PC-3 (cell line): ENCODE results near the gene CD82. TPM values are rescaled to one million over a fixed set of nuclear protein-coding genes. Genes with fewer than 3 reads are reported as not detected.

Source experiments
- ATAC-seq: fragments of 200-7000 bp; cut with Tn5 transposase; 2 replicates; pipeline ENCODE4 v1.9.1; 2020; ENCODE audit warnings: mild to moderate bottlenecking, moderate library complexity
- BruUV-seq: library from RNA; stranded (reverse); fragments of 400-500 nt; replicated peaks from 2 replicates; lab custom pipeline; 2021; lab: Mats Ljungman, UMichigan
- CTCF ChIA-PET: fragments of 300-600 bp; sonication (Branson Sonifier 250); formaldehyde crosslinking; loops from one replicate; lab custom pipeline; 2022; ENCODE audit warnings: antibody characterized with exemption; lab: Charles Lee
- POLR2A ChIA-PET: fragments of 300-600 bp; sonication (Branson Sonifier 250); formaldehyde crosslinking; loops from one replicate; lab custom pipeline; 2022; ENCODE audit warnings: antibody characterized with exemption; ENCODE audit not compliant: unreplicated experiment; lab: Charles Lee
- DNase-seq: peaks from one replicate; pipeline ENCODE4 v3.0.0-alpha.2; 2015
- H2AFZ ChIP-seq: fragments of 300-600 bp; sonication (generic); 2 replicates; pipeline ENCODE4 v1.6.0; 2016; ENCODE audit warnings: antibody characterized with exemption, low read length
- H3F3A ChIP-seq: fragments of 300-600 bp; sonication (generic); one replicate; pipeline ENCODE4 v1.6.0; 2017; ENCODE audit warnings: antibody characterized with exemption, low read length, control low read depth, mild to moderate bottlenecking; ENCODE audit not compliant: unreplicated experiment
- H3K27ac ChIP-seq: fragments of 300-600 bp; sonication (generic); 2 replicates; pipeline ENCODE4 v1.5.1; 2016; ENCODE audit warnings: mild to moderate bottlenecking, low read length
- H3K27me3 ChIP-seq: fragments of 300-600 bp; sonication (generic); 2 replicates; pipeline ENCODE4 v1.6.1; 2016; ENCODE audit warnings: low read length, mixed read lengths
- H3K36me3 ChIP-seq: fragments of 300-600 bp; sonication (generic); 2 replicates; pipeline ENCODE4 v1.6.1; 2016; ENCODE audit warnings: low read depth, mixed run types, low read length, mixed read lengths
- H3K4me1 ChIP-seq: fragments of 300-600 bp; sonication (generic); 2 replicates; pipeline ENCODE4 v1.5.1; 2016; ENCODE audit warnings: low read length; ENCODE audit not compliant: insufficient read depth
- H3K4me2 ChIP-seq: fragments of 300-600 bp; sonication (generic); 2 replicates; pipeline ENCODE4 v1.6.0; 2016; ENCODE audit warnings: low read length
- H3K4me3 ChIP-seq: fragments of 300-600 bp; sonication (generic); 2 replicates; pipeline ENCODE4 v1.5.1; 2016; ENCODE audit warnings: mild to moderate bottlenecking, low read length, mixed read lengths
- H3K79me2 ChIP-seq: fragments of 300-600 bp; sonication (generic); 2 replicates; pipeline ENCODE4 v1.6.1; 2017; ENCODE audit warnings: low read length, mixed read lengths
- H3K9ac ChIP-seq: fragments of 300-600 bp; sonication (generic); 2 replicates; pipeline ENCODE4 v1.6.0; 2016; ENCODE audit warnings: mild to moderate bottlenecking, low read length
- H3K9me2 ChIP-seq: fragments of 300-600 bp; sonication (generic); replicated peaks from 2 replicates; pipeline ENCODE4 v1.6.1; 2016; ENCODE audit warnings: mixed run types, low read length, mixed read lengths
- H3K9me3 ChIP-seq: fragments of 300-600 bp; sonication (generic); 2 replicates; pipeline ENCODE4 v1.6.1; 2016; ENCODE audit warnings: low read length, mixed read lengths
- H4K20me1 ChIP-seq: fragments of 300-600 bp; sonication (generic); 2 replicates; pipeline ENCODE4 v1.6.1; 2016; ENCODE audit warnings: low read length, mixed read lengths
- CTCF ChIP-seq: fragments of 300-600 bp; sonication (generic); conservative IDR thresholded peaks from 2 replicates; pipeline ENCODE4 v1.5.1; 2017; ENCODE audit warnings: antibody characterized with exemption, low read depth, mild to moderate bottlenecking, low read length
- EZH2 ChIP-seq: fragments of 300-600 bp; sonication (generic); IDR thresholded peaks from one replicate; pipeline ENCODE4 v1.6.1; 2017; ENCODE audit warnings: antibody characterized with exemption, mild to moderate bottlenecking, low read length; ENCODE audit not compliant: unreplicated experiment
- EZH2phosphoT487 ChIP-seq: fragments of 300-600 bp; sonication (generic); IDR thresholded peaks from 2 replicates; pipeline ENCODE4 v1.6.1; 2018; ENCODE audit warnings: mild to moderate bottlenecking, antibody characterized with exemption, low read length, borderline replicate concordance
- intact Hi-C: fragments of 100-400 bp; cut with micrococcal nuclease; formaldehyde crosslinking; loops from 2 replicates; pipeline ENCODE4 v1.9.0; 2023
- total RNA-seq: library from RNA; depleted of rRNA; stranded (reverse); fragments of >200 nt; gene quantifications from 2 replicates; pipeline ENCODE4 v1.2.3, GENCODE V29; 2014

Gene CD82
- total RNA-seq, 1 experiment from 2014 or later, result 5.0 TPM

- ChIA-PET POLR2A (no interaction called here), CTCF (no interaction called here)
- ATAC-seq, result no peak
- no TSS peak for BruUV-seq
- Histone ChIP-seq H2AFZ (no peak overlapping the region), H3K4me2 (no peak overlapping the region), H3K36me3 (no peaks in the 10 kb centered on the region), H3F3A (no peaks in the 10 kb centered on the region), H3K4me3 (no peak overlapping the region), H3K27me3 (peaks cover 22% of the 10 kb centered on the region; the same call in 1 of the 2 replicates), H3K4me1 (no peaks in the 10 kb centered on the region), H3K27ac (no peak overlapping the region), H3K9me2 (no peaks in the 10 kb centered on the region), H3K9me3 (no peaks in the 10 kb centered on the region), H4K20me1 (no peaks in the 10 kb centered on the region), H3K79me2 (no peaks in the 10 kb centered on the region), H3K9ac (no peak overlapping the region)
- no peak for DNase-seq
- TF ChIP-seq EZH2 (no peak), CTCF (no peak), EZH2phosphoT487 (no peak)
- intact Hi-C loops, result no loop called here
Observed at GRCh38 chr11:44517541-44517940, 47.9 kb upstream of the CD82 start.

GRCh38 chr11:44518968-44519550 lies 46.4 kb upstream of the CD82 start:
- no peak overlapping the region for H3K27ac ChIP-seq
- H3K9ac ChIP-seq, result no peak overlapping the region
- no TSS peak for BruUV-seq
- intact Hi-C loops, result no loop called here
- no peaks in the 10 kb centered on the region for H3K79me2 ChIP-seq
- no peak overlapping the region for H3K4me3 ChIP-seq
- POLR2A ChIA-PET, result no interaction called here
- no peaks in the 10 kb centered on the region for H3K4me1 ChIP-seq
- CTCF ChIA-PET, result no interaction called here
- H3K27me3 ChIP-seq, result peaks cover 15% of the 10 kb centered on the region; the same call in 1 of the 2 replicates
- H4K20me1 ChIP-seq, result no peaks in the 10 kb centered on the region
- ATAC-seq (no peak), DNase-seq (no peak)
- no peak overlapping the region for H3K4me2 ChIP-seq
- no peak overlapping the region for H2AFZ ChIP-seq
- no peak for TF ChIP-seq CTCF
- H3K36me3 ChIP-seq, result no peaks in the 10 kb centered on the region
- no peaks in the 10 kb centered on the region for H3K9me3 ChIP-seq
- H3F3A ChIP-seq, result no peaks in the 10 kb centered on the region
- H3K9me2 ChIP-seq, result no peaks in the 10 kb centered on the region

- ChIA-PET CTCF (no interaction called here), POLR2A (no interaction called here)
- Histone ChIP-seq H3K27ac (no peak overlapping the region), H3K9me3 (no peaks in the 10 kb centered on the region), H3F3A (no peaks in the 10 kb centered on the region), H2AFZ (no peak overlapping the region), H4K20me1 (no peaks in the 10 kb centered on the region), H3K9ac (no peak overlapping the region), H3K4me2 (no peak overlapping the region), H3K36me3 (no peaks in the 10 kb centered on the region), H3K79me2 (no peaks in the 10 kb centered on the region), H3K27me3 (peaks cover 15% of the 10 kb centered on the region; the same call in 1 of the 2 replicates), H3K4me3 (no peak overlapping the region), H3K4me1 (no peaks in the 10 kb centered on the region), H3K9me2 (no peaks in the 10 kb centered on the region)
- no TSS peak for BruUV-seq
- intact Hi-C loops, result no loop called here
- DNase-seq, result no peak
- no peak for ATAC-seq
- no peak for TF ChIP-seq CTCF
- TF ChIP-seq EZH2phosphoT487, result no peak
- no peak for TF ChIP-seq EZH2
Observed at GRCh38 chr11:44519989-44520737, 45.3 kb upstream of the CD82 start.
